ENCODE results near the gene PIWIL1. TPM values are rescaled to one million over a fixed set of nuclear protein-coding genes. Genes with fewer than 3 reads are reported as not detected.

The PIWIL1 gene
- total RNA-seq, 1 experiment from 2014 or later, result not detected

DNA sequence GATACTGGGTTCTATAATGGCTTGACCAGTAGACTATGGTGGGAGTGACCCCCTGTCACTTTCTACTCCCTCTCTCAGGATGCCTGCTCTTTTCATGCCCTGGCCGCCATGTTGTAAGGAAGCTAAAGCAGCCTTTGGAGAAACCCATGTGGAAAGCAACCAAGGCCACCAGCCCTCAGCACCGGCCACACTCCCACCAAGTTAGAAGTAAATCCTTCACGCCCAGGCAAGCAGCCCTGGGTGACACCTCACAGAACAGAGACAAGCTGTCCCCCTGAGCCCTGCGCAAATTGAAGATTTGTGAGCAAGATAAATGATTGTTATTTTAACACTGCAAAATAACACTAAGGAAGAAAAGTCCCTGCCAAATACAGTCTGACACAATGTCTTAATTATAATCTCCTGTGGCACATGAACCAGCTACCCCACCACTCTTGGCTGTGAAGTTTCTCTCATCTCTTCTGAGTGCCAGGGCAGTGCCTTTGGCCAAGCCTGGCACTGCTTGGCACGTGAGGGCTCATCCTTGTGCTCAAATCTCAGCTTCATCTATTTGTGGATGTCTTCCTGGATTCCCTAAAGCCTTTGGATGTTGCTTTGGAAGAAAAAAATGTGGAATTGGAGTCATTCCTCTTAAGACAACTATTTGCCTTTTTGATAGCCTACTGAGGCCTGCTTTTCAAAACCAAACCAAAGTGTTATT, 39.2 kb upstream of the PIWIL1 start:
- TF ChIP-seq, protein P1, sequence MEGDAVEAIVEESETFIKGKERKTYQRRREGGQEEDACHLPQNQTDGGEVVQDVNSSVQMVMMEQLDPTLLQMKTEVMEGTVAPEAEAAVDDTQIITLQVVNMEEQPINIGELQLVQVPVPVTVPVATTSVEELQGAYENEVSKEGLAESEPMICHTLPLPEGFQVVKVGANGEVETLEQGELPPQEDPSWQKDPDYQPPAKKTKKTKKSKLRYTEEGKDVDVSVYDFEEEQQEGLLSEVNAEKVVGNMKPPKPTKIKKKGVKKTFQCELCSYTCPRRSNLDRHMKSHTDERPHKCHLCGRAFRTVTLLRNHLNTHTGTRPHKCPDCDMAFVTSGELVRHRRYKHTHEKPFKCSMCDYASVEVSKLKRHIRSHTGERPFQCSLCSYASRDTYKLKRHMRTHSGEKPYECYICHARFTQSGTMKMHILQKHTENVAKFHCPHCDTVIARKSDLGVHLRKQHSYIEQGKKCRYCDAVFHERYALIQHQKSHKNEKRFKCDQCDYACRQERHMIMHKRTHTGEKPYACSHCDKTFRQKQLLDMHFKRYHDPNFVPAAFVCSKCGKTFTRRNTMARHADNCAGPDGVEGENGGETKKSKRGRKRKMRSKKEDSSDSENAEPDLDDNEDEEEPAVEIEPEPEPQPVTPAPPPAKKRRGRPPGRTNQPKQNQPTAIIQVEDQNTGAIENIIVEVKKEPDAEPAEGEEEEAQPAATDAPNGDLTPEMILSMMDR (IDR thresholded peaks at IDR 0.05; ENCODE audit: unreplicated experiment), result no peak
- intact Hi-C loops (cut with micrococcal nuclease; ENCODE audit: unreplicated experiment), result no loop called here
- BruUV-seq (replicated peaks), result no TSS peak
- DNase-seq, result no peak
- peaks cover 27% of the 10 kb centered on the region for H3K9me3 Mint-ChIP-seq (ENCODE audit: low read depth, unreplicated experiment)
- no peak overlapping the region for H3K27ac Mint-ChIP-seq (ENCODE audit: unreplicated experiment)
- CTCF ChIA-PET, result no interaction called here
- no peaks in the 10 kb centered on the region for H3K4me1 Mint-ChIP-seq (ENCODE audit: low read depth, unreplicated experiment)
- H3K4me3 Mint-ChIP-seq (ENCODE audit: low read depth, unreplicated experiment), result no peak overlapping the region
- no peaks in the 10 kb centered on the region for H3K36me3 Mint-ChIP-seq (ENCODE audit: insufficient read depth, unreplicated experiment)
- no peaks in the 10 kb centered on the region for H3K27me3 Mint-ChIP-seq (ENCODE audit: unreplicated experiment)

DNA sequence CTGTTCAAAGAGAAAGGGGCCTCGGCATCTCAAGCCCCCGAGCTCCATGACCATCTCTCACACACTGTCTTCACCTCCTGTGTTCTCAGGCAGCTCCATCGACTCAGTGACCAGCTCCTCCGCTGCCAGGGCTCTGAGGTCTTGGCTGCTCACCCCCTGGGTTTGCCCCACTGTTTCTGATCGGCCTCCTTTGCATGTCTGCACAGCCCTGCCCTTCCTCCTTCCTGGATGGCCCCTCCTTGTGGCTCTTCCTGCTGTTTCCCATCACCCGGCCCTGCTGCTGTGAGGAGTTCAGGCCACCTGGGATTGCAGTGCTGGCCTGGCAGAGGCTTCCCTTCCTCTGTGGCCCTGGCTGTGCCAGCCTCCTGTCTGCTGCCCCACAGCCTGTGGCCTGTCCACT, 38.1 kb upstream of the PIWIL1 start:
- CTCF ChIA-PET, result no interaction called here
- DNase-seq, result no peak
- peaks cover 27% of the 10 kb centered on the region for H3K9me3 Mint-ChIP-seq (ENCODE audit: low read depth, unreplicated experiment)
- no peaks in the 10 kb centered on the region for H3K4me1 Mint-ChIP-seq (ENCODE audit: low read depth, unreplicated experiment)
- H3K27me3 Mint-ChIP-seq (ENCODE audit: unreplicated experiment), result no peaks in the 10 kb centered on the region
- H3K36me3 Mint-ChIP-seq (ENCODE audit: insufficient read depth, unreplicated experiment), result no peaks in the 10 kb centered on the region
- intact Hi-C loops (cut with micrococcal nuclease; ENCODE audit: unreplicated experiment), result no loop called here
- no peak overlapping the region for H3K4me3 Mint-ChIP-seq (ENCODE audit: low read depth, unreplicated experiment)
- no TSS peak for BruUV-seq (replicated peaks)
- TF ChIP-seq, protein P1 (IDR thresholded peaks at IDR 0.05; ENCODE audit: unreplicated experiment), result no peak
- H3K27ac Mint-ChIP-seq (ENCODE audit: unreplicated experiment), result no peak overlapping the region

DNA sequence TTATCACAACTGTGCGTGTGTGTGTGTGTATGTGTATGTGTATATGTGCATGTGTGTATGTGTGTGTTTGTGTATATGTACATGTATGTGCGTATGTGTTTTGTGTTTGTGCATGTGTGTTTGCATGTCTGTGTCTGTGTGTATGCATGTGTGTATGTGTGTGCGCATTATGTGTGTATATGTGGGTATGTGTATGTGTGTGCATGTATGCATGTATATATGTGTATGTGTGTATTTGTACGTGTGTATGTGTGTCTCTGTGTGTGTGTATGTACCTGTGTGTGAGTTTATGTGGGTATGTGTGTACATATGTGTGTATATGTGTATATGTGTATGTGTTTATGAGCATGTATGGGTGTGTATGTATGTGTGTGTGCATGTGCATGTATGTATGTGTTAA, 37.6 kb upstream of the PIWIL1 start:
- TF ChIP-seq, protein P1 (IDR thresholded peaks at IDR 0.05; ENCODE audit: unreplicated experiment), result no peak
- no peaks in the 10 kb centered on the region for H3K36me3 Mint-ChIP-seq (ENCODE audit: insufficient read depth, unreplicated experiment)
- no peaks in the 10 kb centered on the region for H3K27me3 Mint-ChIP-seq (ENCODE audit: unreplicated experiment)

DNA sequence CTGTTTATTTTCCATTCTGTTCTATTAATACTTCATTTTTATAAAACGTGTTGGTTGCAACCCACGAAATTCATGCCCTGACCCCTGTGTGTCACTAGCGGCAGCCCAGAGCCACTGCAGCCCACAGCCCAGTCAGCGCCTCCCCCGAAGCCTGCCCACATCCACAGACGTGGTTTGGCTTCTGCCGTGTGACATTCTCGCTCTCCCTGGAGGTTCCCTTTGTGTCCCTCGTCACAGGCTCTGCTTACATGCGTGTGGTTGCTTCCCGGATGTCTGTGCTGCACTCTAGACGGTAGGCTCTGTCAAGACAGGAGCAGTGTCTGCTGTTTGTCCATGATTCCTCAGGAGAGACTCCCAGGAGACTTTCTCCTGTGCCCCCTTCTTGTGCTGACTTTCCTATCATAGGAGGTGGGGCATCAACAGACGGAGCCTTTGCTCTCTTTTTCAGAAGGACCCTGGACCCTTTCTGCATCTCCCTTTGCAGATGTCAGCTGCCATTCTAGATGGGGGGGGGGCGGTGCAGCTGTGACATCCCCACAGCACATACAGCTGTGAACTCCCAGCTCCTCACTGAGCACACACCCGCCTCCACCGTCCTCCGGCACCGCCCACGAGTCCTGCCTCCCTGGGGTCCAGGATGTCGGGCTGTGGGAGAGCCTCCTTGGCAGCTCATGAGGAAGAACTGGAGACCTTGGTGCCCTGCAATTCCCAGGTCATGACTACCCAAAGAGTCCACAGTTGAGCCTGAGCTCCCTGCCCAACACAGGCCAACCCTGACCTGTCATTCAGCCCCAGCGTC, 36.8 kb upstream of the PIWIL1 start:
- CTCF ChIA-PET, result no interaction called here
- TF ChIP-seq, protein P1 (IDR thresholded peaks at IDR 0.05; ENCODE audit: unreplicated experiment), result no peak
- intact Hi-C loops (cut with micrococcal nuclease; ENCODE audit: unreplicated experiment), result no loop called here
- no TSS peak for BruUV-seq (replicated peaks)
- Mint-ChIP-seq H3K4me1 (ENCODE audit: low read depth, unreplicated experiment) (no peaks in the 10 kb centered on the region), H3K4me3 (ENCODE audit: low read depth, unreplicated experiment) (no peak overlapping the region), H3K36me3 (ENCODE audit: insufficient read depth, unreplicated experiment) (no peaks in the 10 kb centered on the region), H3K9me3 (ENCODE audit: low read depth, unreplicated experiment) (peaks cover 27% of the 10 kb centered on the region), H3K27me3 (ENCODE audit: unreplicated experiment) (no peaks in the 10 kb centered on the region), H3K27ac (ENCODE audit: unreplicated experiment) (no peak overlapping the region)
- no peak for DNase-seq

More for the DNA sequence above, 37.6 kb upstream of the PIWIL1 start:
- DNase-seq, result no peak
- intact Hi-C loops (cut with micrococcal nuclease; ENCODE audit: unreplicated experiment), result no loop called here
- H3K4me1 Mint-ChIP-seq (ENCODE audit: low read depth, unreplicated experiment), result no peaks in the 10 kb centered on the region
- H3K9me3 Mint-ChIP-seq (ENCODE audit: low read depth, unreplicated experiment), result peaks cover 27% of the 10 kb centered on the region
- no peak overlapping the region for H3K27ac Mint-ChIP-seq (ENCODE audit: unreplicated experiment)
- H3K4me3 Mint-ChIP-seq (ENCODE audit: low read depth, unreplicated experiment), result no peak overlapping the region
- CTCF ChIA-PET, result no interaction called here
- no TSS peak for BruUV-seq (replicated peaks)
